Ovary (tissue), 9 donors: ENCODE results near the gene PTPRN2. TPM values are rescaled to one million over a fixed set of nuclear protein-coding genes. Genes with fewer than 3 reads are reported as not detected.

ENCODE experiments used
- DNase-seq, 5 donors: peaks; one replicate each; pipeline ENCODE4 v3.0.0-alpha.2; 2019 to 2020
- H3K27ac ChIP-seq, 2 donors: fragments of 200-600 bp; one replicate each; pipeline versions ENCODE4 v1.5.1 to v1.8.0; 2019 to 2022
- H3K27me3 ChIP-seq: fragments of 200-600 bp; one replicate; pipeline ENCODE4 v1.8.0; 2022
- H3K36me3 ChIP-seq: fragments of 200-600 bp; sonication (generic); one replicate; pipeline ENCODE4 v1.5.1; 2019
- H3K4me1 ChIP-seq: one replicate; pipeline ENCODE4 v1.8.1; 2013; ENCODE audit warnings: mild to moderate bottlenecking, moderate library complexity; ENCODE audit not compliant: insufficient read depth
- H3K4me3 ChIP-seq: fragments of 200-600 bp; sonication (generic); one replicate; pipeline ENCODE4 v1.5.1; 2017
- H3K9me3 ChIP-seq, 2 donors: fragments of 200-600 bp in 1 of 2; sonication (generic) in 1 of 2; one replicate each; pipeline versions ENCODE4 v1.5.1 to v1.8.1; 2013 to 2019; ENCODE audit warnings: mild to moderate bottlenecking in 1 of 2, moderate library complexity in 1 of 2
- EP300 ChIP-seq: sonication (generic); formaldehyde crosslinking; IDR thresholded peaks from one replicate; pipeline ENCODE4 v1.6.1; 2017; ENCODE audit warnings: antibody characterized with exemption
- POLR2A ChIP-seq: fragments of 450-650 bp; IDR thresholded peaks from one replicate; pipeline ENCODE4 v1.6.1; 2017; ENCODE audit warnings: antibody characterized with exemption, mild to moderate bottlenecking, moderate library complexity
- whole genome bisulfite sequencing, 3 donors: extraction: QIAGEN DNeasy Blood & Tissue Kit in 1 of 3; methylation state at CpG; one replicate each; pipeline versions ENCODE4 v1.1.5 to v1.1.7; 2013 to 2017; 5-methylcytosine and 5-hydroxymethylcytosine counted together
- intact Hi-C, 4 donors: fragments of 100-400 bp; cut with DNase I; formaldehyde crosslinking; loops; one replicate each; pipeline versions ENCODE4 v1.11.0 to v1.15.1; 2022 to 2023
- polyA plus RNA-seq, 2 donors: library from polyadenylated mRNA; stranded (reverse); fragments of 200-250 nt in 1 of 2; fragments of 350-450 nt in 1 of 2; fragmentation: Illumina TruSeq in 1 of 2; extraction: RNeasy Lipid Tissue Mini Kit (QIAGEN cat#74804) in 1 of 2; gene quantifications; one replicate each; pipeline ENCODE4 v1.2.3, GENCODE V29; 2013 to 2014
- total RNA-seq, 7 donors: library from RNA; depleted of rRNA in 2 of 7; stranded (reverse); fragments of >200 nt in 2 of 7; fragmentation: NEBNext Ultra II Directional in 3 of 7; extraction: Animal tissue kit (Norgen Biotek cat#: 25700) in 3 of 7; gene quantifications; one replicate each; pipeline versions ENCODE4 v1.1.0 to v1.2.4, GENCODE V29; 2016 to 2023
- TF ChIP-seq, protein P1 (sequence below), 3 donors: fragments of 450-650 bp in 2 of 3; fragments of 200-600 bp in 1 of 3; IDR thresholded peaks; one replicate each; pipeline versions ENCODE4 v1.5.1 to v1.8.0; 2016 to 2022; ENCODE audit warnings: antibody characterized with exemption in 3 of 3, mild to moderate bottlenecking in 1 of 3
- donor health status: DM: no; HTN: no; CAD: no; lungs with moderate emphysema.
- donor health status: DM: no; HTN: no; CAD: no.
- donor health status: Bipolar disorder and iron deficiency.
- donor health status: DM: yes; HTN: yes; CAD: no.
- donor health status: DM: no; HTN: no; CAD: no.
- donor health status: DM: yes; HTN: yes; CAD: no.

The PTPRN2 gene
- total and polyA plus RNA-seq, 9 donors, result 3.5 to 11.1 (median 5.9) TPM

DNA sequence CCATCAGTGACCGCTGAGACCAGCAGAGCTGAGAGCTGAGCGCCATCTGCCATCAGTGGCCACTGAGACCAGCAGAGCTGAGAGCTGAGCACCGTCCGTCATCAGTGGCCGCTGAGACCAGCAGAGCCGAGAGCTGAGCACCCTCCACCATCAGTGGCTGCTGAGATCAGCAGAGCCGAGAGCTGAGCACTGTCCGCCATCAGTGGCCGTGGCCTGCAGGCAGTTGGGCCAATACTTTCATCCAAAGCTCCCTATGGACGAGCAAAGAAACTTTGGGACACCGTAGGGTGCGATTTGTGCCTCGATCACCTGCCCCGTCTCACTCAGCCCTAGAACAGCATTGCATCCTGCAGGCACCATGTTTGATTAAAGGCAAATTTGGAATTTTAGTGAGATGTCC lies 985.0 kb downstream of the PTPRN2 start:
- no peak for TF ChIP-seq EP300
- TF ChIP-seq, protein P1, sequence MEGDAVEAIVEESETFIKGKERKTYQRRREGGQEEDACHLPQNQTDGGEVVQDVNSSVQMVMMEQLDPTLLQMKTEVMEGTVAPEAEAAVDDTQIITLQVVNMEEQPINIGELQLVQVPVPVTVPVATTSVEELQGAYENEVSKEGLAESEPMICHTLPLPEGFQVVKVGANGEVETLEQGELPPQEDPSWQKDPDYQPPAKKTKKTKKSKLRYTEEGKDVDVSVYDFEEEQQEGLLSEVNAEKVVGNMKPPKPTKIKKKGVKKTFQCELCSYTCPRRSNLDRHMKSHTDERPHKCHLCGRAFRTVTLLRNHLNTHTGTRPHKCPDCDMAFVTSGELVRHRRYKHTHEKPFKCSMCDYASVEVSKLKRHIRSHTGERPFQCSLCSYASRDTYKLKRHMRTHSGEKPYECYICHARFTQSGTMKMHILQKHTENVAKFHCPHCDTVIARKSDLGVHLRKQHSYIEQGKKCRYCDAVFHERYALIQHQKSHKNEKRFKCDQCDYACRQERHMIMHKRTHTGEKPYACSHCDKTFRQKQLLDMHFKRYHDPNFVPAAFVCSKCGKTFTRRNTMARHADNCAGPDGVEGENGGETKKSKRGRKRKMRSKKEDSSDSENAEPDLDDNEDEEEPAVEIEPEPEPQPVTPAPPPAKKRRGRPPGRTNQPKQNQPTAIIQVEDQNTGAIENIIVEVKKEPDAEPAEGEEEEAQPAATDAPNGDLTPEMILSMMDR (IDR thresholded peaks at IDR 0.05), result no peak
- no peak for TF ChIP-seq POLR2A
- no peaks in the 10 kb centered on the region for H3K36me3 ChIP-seq
- no peaks in the 10 kb centered on the region for H3K9me3 ChIP-seq
- 92 to 97% (median 96%) methylated on average over 13 to 14 of the region's 14 CpGs for WGBS, 3 donors
- no peak overlapping the region for H3K4me3 ChIP-seq
- no peaks in the 10 kb centered on the region for H3K27me3 ChIP-seq
- intact Hi-C loops, result no loop called here
- H3K4me1 ChIP-seq, result no peaks in the 10 kb centered on the region
- no peak for DNase-seq
- no peak overlapping the region for H3K27ac ChIP-seq

DNA sequence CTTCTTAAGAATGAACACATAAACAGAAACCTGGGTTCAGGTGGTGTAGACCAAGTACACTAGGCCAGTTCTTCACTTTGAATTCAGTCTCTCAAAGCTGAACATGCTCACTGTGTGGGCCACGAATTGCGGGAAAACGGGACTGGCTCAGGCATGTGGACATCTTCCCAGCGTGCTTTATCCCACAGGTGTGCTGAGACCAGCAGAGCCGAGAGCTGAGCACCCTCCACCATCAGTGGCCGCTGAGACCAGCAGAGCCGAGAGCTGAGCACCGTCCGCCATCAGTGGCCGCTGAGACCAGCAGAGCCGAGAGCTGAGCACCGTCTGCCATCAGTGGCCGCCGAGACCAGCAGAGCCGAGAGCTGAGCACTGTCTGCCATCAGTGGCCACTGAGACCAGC lies 985.5 kb downstream of the PTPRN2 start:
- Histone ChIP-seq H3K36me3 (no peaks in the 10 kb centered on the region), H3K27me3 (no peaks in the 10 kb centered on the region), H3K4me3 (no peak overlapping the region), H3K27ac (no peak overlapping the region), H3K4me1 (no peaks in the 10 kb centered on the region), H3K9me3 (no peaks in the 10 kb centered on the region)
- DNase-seq, result no peak
- TF ChIP-seq EP300 (no peak), POLR2A (no peak)
- TF ChIP-seq, protein P1 (IDR thresholded peaks at IDR 0.05), result no peak
- 90 to 95% (median 95%) methylated on average over 14 to 15 of the region's 15 CpGs for WGBS, 3 donors
- intact Hi-C loops, result no loop called here

DNA sequence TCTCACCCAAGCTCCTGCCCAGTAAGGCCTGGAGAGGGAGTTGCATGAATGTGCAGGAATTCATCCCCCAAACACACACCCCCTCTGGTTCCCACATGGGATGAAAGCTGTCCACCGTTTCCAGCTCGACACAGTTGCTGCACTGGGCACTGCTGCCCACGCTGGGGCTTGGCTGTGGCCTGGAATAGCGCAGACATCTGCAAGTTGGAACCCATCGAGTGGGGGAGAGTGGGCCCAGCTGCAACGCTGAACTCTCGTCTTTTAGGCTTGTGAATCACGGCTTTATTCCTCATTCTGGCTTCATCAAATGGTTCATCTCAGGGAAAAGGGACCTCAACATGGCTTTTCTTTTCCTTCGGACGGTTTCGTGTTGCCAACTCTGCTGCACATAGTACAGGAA lies 986.1 kb downstream of the PTPRN2 start:
- Histone ChIP-seq H3K36me3 (no peaks in the 10 kb centered on the region), H3K27me3 (no peaks in the 10 kb centered on the region), H3K4me1 (no peaks in the 10 kb centered on the region), H3K4me3 (no peak overlapping the region), H3K27ac (no peak overlapping the region), H3K9me3 (no peaks in the 10 kb centered on the region)
- 75 to 85% (median 80%) methylated on average over 11 of the region's 11 CpGs for WGBS, 3 donors
- intact Hi-C loops, result no loop called here
- DNase-seq, result no peak
- TF ChIP-seq, protein P1 (IDR thresholded peaks at IDR 0.05), result no peak
- TF ChIP-seq POLR2A (no peak), EP300 (no peak)

DNA sequence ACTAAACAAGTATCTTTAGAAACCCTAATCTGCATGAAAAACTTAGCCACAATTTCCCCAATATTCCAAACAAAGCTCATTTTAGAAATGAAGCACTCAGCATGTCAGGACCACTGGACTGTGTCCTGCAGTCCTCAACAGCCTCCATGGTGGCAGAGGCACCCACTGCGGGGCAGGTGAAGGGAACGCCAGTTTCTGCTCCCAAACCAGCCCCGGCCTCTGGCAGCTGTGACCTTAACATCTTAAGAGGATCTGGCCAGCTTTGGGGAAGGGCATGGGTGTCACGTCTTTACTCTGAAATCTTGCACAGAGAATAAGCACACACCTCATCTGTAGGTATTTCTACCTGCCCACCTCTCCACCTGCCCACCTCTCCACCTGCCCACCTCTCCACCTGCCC lies 988.1 kb downstream of the PTPRN2 start:
- WGBS, 3 donors, result 88 to 93% (median 90%) methylated on average over 4 of the region's 4 CpGs
- no peaks in the 10 kb centered on the region for H3K4me1 ChIP-seq
- no peak for DNase-seq

More for the DNA sequence above, 988.1 kb downstream of the PTPRN2 start:
- TF ChIP-seq, protein P1 (IDR thresholded peaks at IDR 0.05), result no peak
- TF ChIP-seq POLR2A (no peak), EP300 (no peak)
- intact Hi-C loops, result no loop called here
- Histone ChIP-seq H3K4me3 (no peak overlapping the region), H3K9me3 (no peaks in the 10 kb centered on the region), H3K27me3 (no peaks in the 10 kb centered on the region), H3K36me3 (no peaks in the 10 kb centered on the region), H3K27ac (no peak overlapping the region)
